HEK293 (cell line): ENCODE data around the gene PUM2.

ENCODE experiments used
- BCL11A ChIP-seq: fragments of 450-650 bp; formaldehyde crosslinking; IDR thresholded peaks from 2 replicates; pipeline ENCODE4 v1.5.1; 2016; ENCODE audit warnings: low read depth, missing biosample characterization, missing genetic modification characterization
- BCL6B ChIP-seq: fragments of 450-650 bp; formaldehyde crosslinking; IDR thresholded peaks from 2 replicates; pipeline ENCODE4 v1.5.1; 2017; ENCODE audit warnings: missing biosample characterization, missing genetic modification characterization
- HOXD13 ChIP-seq: sonication (generic); formaldehyde crosslinking; IDR thresholded peaks from 2 replicates; pipeline ENCODE4 v1.8.0; 2022; ENCODE audit warnings: missing genetic modification reagents, borderline replicate concordance
- MEIS1 ChIP-seq: sonication (generic); formaldehyde crosslinking; IDR thresholded peaks from 2 replicates; pipeline ENCODE4 v1.8.1; 2022; ENCODE audit warnings: missing genetic modification reagents, mild to moderate bottlenecking, borderline replicate concordance
- PRDM4 ChIP-seq: fragments of 450-650 bp; formaldehyde crosslinking; IDR thresholded peaks from 2 replicates; pipeline ENCODE4 v1.5.1; 2017; ENCODE audit warnings: missing biosample characterization, missing genetic modification characterization
- PRDM6 ChIP-seq: fragments of 450-650 bp; formaldehyde crosslinking; IDR thresholded peaks from 2 replicates; pipeline ENCODE4 v1.5.1; 2017; ENCODE audit warnings: missing biosample characterization, missing genetic modification characterization
- ZBTB17 ChIP-seq: fragments of 450-650 bp; formaldehyde crosslinking; IDR thresholded peaks from 2 replicates; pipeline ENCODE4 v1.5.1; 2016; ENCODE audit warnings: missing biosample characterization, missing genetic modification characterization
- ZNF140 ChIP-seq: fragments of 450-650 bp; formaldehyde crosslinking; IDR thresholded peaks from 2 replicates; pipeline ENCODE4 v1.5.1; 2016; ENCODE audit warnings: missing biosample characterization, missing genetic modification characterization
- ZNF155 ChIP-seq: fragments of 450-650 bp; formaldehyde crosslinking; IDR thresholded peaks from 2 replicates; pipeline ENCODE4 v1.5.1; 2016; ENCODE audit warnings: missing biosample characterization, missing genetic modification characterization
- ZNF239 ChIP-seq: fragments of 450-650 bp; formaldehyde crosslinking; IDR thresholded peaks from 2 replicates; pipeline ENCODE4 v1.5.1; 2016; ENCODE audit warnings: missing biosample characterization, missing genetic modification characterization
- ZNF26 ChIP-seq: fragments of 450-650 bp; formaldehyde crosslinking; IDR thresholded peaks from 2 replicates; pipeline ENCODE4 v1.5.1; 2016; ENCODE audit warnings: missing biosample characterization, missing genetic modification characterization
- ZNF37A ChIP-seq: fragments of 450-650 bp; IDR thresholded peaks from 2 replicates; pipeline ENCODE4 v1.5.1; 2018; ENCODE audit warnings: missing biosample characterization, missing genetic modification characterization
- ZNF514 ChIP-seq: fragments of 450-650 bp; formaldehyde crosslinking; IDR thresholded peaks from 2 replicates; pipeline ENCODE4 v1.5.1; 2016; ENCODE audit warnings: missing biosample characterization, missing genetic modification characterization
- ZNF658 ChIP-seq: fragments of 450-650 bp; formaldehyde crosslinking; IDR thresholded peaks from 2 replicates; pipeline ENCODE4; 2016; ENCODE audit warnings: missing biosample characterization, missing genetic modification characterization
- ZNF777 ChIP-seq: fragments of 450-650 bp; formaldehyde crosslinking; IDR thresholded peaks from 2 replicates; pipeline ENCODE4 v1.5.1; 2017; ENCODE audit warnings: missing biosample characterization, missing genetic modification characterization, borderline replicate concordance
- ZXDB ChIP-seq: fragments of 450-650 bp; formaldehyde crosslinking; IDR thresholded peaks from 2 replicates; pipeline ENCODE4 v1.5.1; 2016; ENCODE audit warnings: missing biosample characterization, missing genetic modification characterization
- TF ChIP-seq, protein P1 (sequence below): fragments of 450-650 bp; formaldehyde crosslinking; IDR thresholded peaks from 2 replicates; pipeline ENCODE4 v1.5.1; 2016; ENCODE audit warnings: missing biosample characterization, missing genetic modification characterization
- TF ChIP-seq, protein P2 (sequence below): fragments of 450-650 bp; formaldehyde crosslinking; IDR thresholded peaks from 2 replicates; pipeline ENCODE4 v1.5.1; 2016; ENCODE audit warnings: missing biosample characterization, missing genetic modification characterization
- TF ChIP-seq, protein P3 (sequence below): fragments of 450-650 bp; formaldehyde crosslinking; IDR thresholded peaks from 2 replicates; pipeline ENCODE4 v1.5.1; 2016; ENCODE audit warnings: missing biosample characterization, missing genetic modification characterization
- TF ChIP-seq, protein P4 (sequence below): fragments of 450-650 bp; formaldehyde crosslinking; IDR thresholded peaks from 2 replicates; pipeline ENCODE4 v1.5.1; 2016; ENCODE audit warnings: missing biosample characterization, missing genetic modification characterization
- TF ChIP-seq, protein P5 (sequence below): fragments of 450-650 bp; formaldehyde crosslinking; IDR thresholded peaks from 2 replicates; pipeline ENCODE4 v1.5.1; 2016; ENCODE audit warnings: missing biosample characterization, missing genetic modification characterization

Gene PUM2

GRCh38 chr2:20223407-20224163 is 127.1 kb downstream of the PUM2 start (continued):
- TF ChIP-seq ZXDB (tag by site-specific recombination) = 0 out of 2 replicates have a peak, but pooled peaks have one; percentile 40
- no peak for TF ChIP-seq ZNF26
- TF ChIP-seq ZNF514 (tag by site-specific recombination) = no peak
- TF ChIP-seq, protein P1, sequence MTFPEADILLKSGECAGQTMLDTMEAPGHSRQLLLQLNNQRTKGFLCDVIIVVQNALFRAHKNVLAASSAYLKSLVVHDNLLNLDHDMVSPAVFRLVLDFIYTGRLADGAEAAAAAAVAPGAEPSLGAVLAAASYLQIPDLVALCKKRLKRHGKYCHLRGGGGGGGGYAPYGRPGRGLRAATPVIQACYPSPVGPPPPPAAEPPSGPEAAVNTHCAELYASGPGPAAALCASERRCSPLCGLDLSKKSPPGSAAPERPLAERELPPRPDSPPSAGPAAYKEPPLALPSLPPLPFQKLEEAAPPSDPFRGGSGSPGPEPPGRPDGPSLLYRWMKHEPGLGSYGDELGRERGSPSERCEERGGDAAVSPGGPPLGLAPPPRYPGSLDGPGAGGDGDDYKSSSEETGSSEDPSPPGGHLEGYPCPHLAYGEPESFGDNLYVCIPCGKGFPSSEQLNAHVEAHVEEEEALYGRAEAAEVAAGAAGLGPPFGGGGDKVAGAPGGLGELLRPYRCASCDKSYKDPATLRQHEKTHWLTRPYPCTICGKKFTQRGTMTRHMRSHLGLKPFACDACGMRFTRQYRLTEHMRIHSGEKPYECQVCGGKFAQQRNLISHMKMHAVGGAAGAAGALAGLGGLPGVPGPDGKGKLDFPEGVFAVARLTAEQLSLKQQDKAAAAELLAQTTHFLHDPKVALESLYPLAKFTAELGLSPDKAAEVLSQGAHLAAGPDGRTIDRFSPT (tag by site-specific recombination) = 0 out of 2 replicates have a peak, but pooled peaks have one; percentile 16
- TF ChIP-seq ZNF155 (tag by site-specific recombination) = no peak
- TF ChIP-seq ZNF239 (tag by site-specific recombination) = no peak
- TF ChIP-seq ZNF777 = no peak
- TF ChIP-seq, protein P2, sequence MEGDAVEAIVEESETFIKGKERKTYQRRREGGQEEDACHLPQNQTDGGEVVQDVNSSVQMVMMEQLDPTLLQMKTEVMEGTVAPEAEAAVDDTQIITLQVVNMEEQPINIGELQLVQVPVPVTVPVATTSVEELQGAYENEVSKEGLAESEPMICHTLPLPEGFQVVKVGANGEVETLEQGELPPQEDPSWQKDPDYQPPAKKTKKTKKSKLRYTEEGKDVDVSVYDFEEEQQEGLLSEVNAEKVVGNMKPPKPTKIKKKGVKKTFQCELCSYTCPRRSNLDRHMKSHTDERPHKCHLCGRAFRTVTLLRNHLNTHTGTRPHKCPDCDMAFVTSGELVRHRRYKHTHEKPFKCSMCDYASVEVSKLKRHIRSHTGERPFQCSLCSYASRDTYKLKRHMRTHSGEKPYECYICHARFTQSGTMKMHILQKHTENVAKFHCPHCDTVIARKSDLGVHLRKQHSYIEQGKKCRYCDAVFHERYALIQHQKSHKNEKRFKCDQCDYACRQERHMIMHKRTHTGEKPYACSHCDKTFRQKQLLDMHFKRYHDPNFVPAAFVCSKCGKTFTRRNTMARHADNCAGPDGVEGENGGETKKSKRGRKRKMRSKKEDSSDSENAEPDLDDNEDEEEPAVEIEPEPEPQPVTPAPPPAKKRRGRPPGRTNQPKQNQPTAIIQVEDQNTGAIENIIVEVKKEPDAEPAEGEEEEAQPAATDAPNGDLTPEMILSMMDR (tag by site-specific recombination) = peak; percentile 29; the same call in 1 of the 2 replicates
- TF ChIP-seq, protein P3, sequence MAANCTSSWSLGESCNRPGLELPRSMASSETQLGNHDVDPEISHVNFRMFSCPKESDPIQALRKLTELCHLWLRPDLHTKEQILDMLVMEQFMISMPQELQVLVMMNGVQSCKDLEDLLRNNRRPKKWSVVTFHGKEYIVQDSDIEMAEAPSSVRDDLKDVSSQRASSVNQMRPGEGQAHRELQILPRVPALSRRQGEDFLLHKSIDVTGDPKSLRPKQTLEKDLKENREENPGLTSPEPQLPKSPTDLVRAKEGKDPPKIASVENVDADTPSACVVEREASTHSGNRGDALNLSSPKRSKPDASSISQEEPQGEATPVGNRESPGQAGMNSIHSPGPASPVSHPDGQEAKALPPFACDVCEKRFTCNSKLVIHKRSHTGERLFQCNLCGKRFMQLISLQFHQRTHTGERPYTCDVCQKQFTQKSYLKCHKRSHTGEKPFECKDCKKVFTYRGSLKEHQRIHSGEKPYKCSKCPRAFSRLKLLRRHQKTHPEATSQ = no peak
- TF ChIP-seq HOXD13 (CRISPR knock-in tag) = no peak
- no peak for TF ChIP-seq ZNF658
- TF ChIP-seq ZBTB17 (tag by site-specific recombination) = peak; percentile 85
- TF ChIP-seq, protein P4, sequence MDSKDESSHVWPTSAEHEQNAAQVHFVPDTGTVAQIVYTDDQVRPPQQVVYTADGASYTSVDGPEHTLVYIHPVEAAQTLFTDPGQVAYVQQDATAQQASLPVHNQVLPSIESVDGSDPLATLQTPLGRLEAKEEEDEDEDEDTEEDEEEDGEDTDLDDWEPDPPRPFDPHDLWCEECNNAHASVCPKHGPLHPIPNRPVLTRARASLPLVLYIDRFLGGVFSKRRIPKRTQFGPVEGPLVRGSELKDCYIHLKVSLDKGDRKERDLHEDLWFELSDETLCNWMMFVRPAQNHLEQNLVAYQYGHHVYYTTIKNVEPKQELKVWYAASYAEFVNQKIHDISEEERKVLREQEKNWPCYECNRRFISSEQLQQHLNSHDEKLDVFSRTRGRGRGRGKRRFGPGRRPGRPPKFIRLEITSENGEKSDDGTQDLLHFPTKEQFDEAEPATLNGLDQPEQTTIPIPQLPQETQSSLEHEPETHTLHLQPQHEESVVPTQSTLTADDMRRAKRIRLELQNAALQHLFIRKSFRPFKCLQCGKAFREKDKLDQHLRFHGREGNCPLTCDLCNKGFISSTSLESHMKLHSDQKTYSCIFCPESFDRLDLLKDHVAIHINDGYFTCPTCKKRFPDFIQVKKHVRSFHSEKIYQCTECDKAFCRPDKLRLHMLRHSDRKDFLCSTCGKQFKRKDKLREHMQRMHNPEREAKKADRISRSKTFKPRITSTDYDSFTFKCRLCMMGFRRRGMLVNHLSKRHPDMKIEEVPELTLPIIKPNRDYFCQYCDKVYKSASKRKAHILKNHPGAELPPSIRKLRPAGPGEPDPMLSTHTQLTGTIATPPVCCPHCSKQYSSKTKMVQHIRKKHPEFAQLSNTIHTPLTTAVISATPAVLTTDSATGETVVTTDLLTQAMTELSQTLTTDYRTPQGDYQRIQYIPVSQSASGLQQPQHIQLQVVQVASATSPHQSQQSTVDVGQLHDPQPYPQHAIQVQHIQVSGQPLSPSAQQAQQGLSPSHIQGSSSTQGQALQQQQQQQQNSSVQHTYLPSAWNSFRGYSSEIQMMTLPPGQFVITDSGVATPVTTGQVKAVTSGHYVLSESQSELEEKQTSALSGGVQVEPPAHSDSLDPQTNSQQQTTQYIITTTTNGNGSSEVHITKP (tag by site-specific recombination) = no peak; the same call in none of the 2 replicates
- TF ChIP-seq ZNF37A (tag by site-specific recombination) = no peak
- TF ChIP-seq, protein P5, sequence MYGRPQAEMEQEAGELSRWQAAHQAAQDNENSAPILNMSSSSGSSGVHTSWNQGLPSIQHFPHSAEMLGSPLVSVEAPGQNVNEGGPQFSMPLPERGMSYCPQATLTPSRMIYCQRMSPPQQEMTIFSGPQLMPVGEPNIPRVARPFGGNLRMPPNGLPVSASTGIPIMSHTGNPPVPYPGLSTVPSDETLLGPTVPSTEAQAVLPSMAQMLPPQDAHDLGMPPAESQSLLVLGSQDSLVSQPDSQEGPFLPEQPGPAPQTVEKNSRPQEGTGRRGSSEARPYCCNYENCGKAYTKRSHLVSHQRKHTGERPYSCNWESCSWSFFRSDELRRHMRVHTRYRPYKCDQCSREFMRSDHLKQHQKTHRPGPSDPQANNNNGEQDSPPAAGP (tag by site-specific recombination) = no peak
- TF ChIP-seq BCL6B (tag by site-specific recombination) = no peak
- TF ChIP-seq MEIS1 (CRISPR knock-in tag) = no peak
- TF ChIP-seq PRDM4 (tag by site-specific recombination) = no peak
- no peak for TF ChIP-seq BCL11A (tag by site-specific recombination)
- TF ChIP-seq ZNF140 (tag by site-specific recombination) = no peak
- TF ChIP-seq PRDM6 (tag by site-specific recombination) = no peak
